Glutamatergic neuron (in vitro differentiated cells): ENCODE results near the gene LRRIQ3. TPM values are rescaled to one million over a fixed set of nuclear protein-coding genes. Genes with fewer than 3 reads are reported as not detected.
"Not testable (repeated sequence)": the region's sequence is repeated elsewhere in the genome, so short reads cannot be mapped to it uniquely, and the experiment has no call there.

Experiments used
- DNase-seq: peaks from one replicate; pipeline ENCODE4 v3.0.0; 2022
- H3K27ac Mint-ChIP-seq: one replicate; pipeline ENCODE4 v1.8.0; 2020; ENCODE audit warnings: mild to moderate bottlenecking, mixed read lengths, inconsistent platforms; ENCODE audit not compliant: unreplicated experiment
- H3K27me3 Mint-ChIP-seq: one replicate; pipeline ENCODE4 v1.8.0; 2020; ENCODE audit warnings: mild to moderate bottlenecking, moderate library complexity, mixed read lengths, inconsistent platforms; ENCODE audit not compliant: unreplicated experiment
- H3K36me3 Mint-ChIP-seq: one replicate; pipeline ENCODE4 v1.8.0; 2020; ENCODE audit warnings: mild to moderate bottlenecking, mixed read lengths, inconsistent platforms; ENCODE audit not compliant: unreplicated experiment
- H3K4me1 Mint-ChIP-seq: one replicate; pipeline ENCODE4 v1.8.0; 2020; ENCODE audit warnings: mild to moderate bottlenecking, low read depth, mixed read lengths, inconsistent platforms; ENCODE audit not compliant: unreplicated experiment
- H3K4me3 Mint-ChIP-seq: one replicate; pipeline ENCODE4 v1.8.0; 2020; ENCODE audit warnings: mild to moderate bottlenecking, mixed read lengths, inconsistent platforms; ENCODE audit not compliant: unreplicated experiment
- H3K9me3 Mint-ChIP-seq: one replicate; pipeline ENCODE4 v1.8.0; 2020; ENCODE audit warnings: mild to moderate bottlenecking, moderate library complexity, mixed read lengths, inconsistent platforms; ENCODE audit not compliant: unreplicated experiment
- total RNA-seq: library from RNA; stranded (reverse); fragmentation: NEBNext Ultra II Directional; extraction: Animal tissue kit (Norgen Biotek cat#: 25700); gene quantifications from one replicate; pipeline ENCODE4 v1.2.1, GENCODE V29; 2021; ENCODE audit not compliant: unreplicated experiment
- TF ChIP-seq, protein P1 (sequence below): fragments of 200-600 bp; sonication (generic); IDR thresholded peaks from one replicate; pipeline ENCODE4 v1.5.0; 2021; ENCODE audit not compliant: partially characterized antibody, unreplicated experiment

The LRRIQ3 gene
- total RNA-seq, 1 donor from 2014 or later, result 0.20 TPM

GRCh38 chr1:74145086-74145485 lies 52.9 kb downstream of the LRRIQ3 start:
- H3K27me3 Mint-ChIP-seq, result no peaks in the 10 kb centered on the region
- H3K36me3 Mint-ChIP-seq, result no peaks in the 10 kb centered on the region
- TF ChIP-seq, protein P1, sequence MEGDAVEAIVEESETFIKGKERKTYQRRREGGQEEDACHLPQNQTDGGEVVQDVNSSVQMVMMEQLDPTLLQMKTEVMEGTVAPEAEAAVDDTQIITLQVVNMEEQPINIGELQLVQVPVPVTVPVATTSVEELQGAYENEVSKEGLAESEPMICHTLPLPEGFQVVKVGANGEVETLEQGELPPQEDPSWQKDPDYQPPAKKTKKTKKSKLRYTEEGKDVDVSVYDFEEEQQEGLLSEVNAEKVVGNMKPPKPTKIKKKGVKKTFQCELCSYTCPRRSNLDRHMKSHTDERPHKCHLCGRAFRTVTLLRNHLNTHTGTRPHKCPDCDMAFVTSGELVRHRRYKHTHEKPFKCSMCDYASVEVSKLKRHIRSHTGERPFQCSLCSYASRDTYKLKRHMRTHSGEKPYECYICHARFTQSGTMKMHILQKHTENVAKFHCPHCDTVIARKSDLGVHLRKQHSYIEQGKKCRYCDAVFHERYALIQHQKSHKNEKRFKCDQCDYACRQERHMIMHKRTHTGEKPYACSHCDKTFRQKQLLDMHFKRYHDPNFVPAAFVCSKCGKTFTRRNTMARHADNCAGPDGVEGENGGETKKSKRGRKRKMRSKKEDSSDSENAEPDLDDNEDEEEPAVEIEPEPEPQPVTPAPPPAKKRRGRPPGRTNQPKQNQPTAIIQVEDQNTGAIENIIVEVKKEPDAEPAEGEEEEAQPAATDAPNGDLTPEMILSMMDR, result no peak
- DNase-seq, result no peak
- H3K4me3 Mint-ChIP-seq, result no peak overlapping the region
- no peaks in the 10 kb centered on the region for H3K4me1 Mint-ChIP-seq
- no peak overlapping the region for H3K27ac Mint-ChIP-seq
- no peaks in the 10 kb centered on the region for H3K9me3 Mint-ChIP-seq

GRCh38 chr1:74117370-74117769 lies 80.6 kb downstream of the LRRIQ3 start:
- H3K36me3 Mint-ChIP-seq, H3K27me3 Mint-ChIP-seq, H3K4me1 Mint-ChIP-seq, H3K4me3 Mint-ChIP-seq, H3K27ac Mint-ChIP-seq, DNase-seq, H3K9me3 Mint-ChIP-seq: not testable (repeated sequence)

DNA sequence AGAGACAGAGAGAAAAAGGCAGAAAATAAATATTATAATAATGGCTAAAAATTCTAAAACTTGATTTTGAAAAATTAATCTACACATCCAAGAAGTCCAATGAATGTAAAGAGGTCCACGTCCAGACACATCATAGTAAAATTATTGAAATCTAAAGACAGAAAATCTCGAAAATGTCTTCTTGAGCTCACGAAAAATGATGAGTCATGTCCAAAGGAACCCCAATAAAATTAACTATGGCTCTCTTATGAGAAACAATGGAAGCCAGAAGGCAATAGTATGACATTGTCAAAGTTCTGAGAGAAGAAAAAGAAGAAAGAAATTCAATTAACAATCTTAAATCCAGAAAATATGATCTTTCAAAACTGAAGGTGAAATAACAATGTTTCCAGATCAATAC lies 84.6 kb downstream of the LRRIQ3 start:
- H3K9me3 Mint-ChIP-seq, result no peaks in the 10 kb centered on the region
- H3K4me3 Mint-ChIP-seq, result no peak overlapping the region
- no peaks in the 10 kb centered on the region for H3K27me3 Mint-ChIP-seq
- TF ChIP-seq, protein P1, result no peak
- H3K36me3 Mint-ChIP-seq, result no peaks in the 10 kb centered on the region
- no peak overlapping the region for H3K27ac Mint-ChIP-seq
- DNase-seq, result no peak
- no peaks in the 10 kb centered on the region for H3K4me1 Mint-ChIP-seq

DNA sequence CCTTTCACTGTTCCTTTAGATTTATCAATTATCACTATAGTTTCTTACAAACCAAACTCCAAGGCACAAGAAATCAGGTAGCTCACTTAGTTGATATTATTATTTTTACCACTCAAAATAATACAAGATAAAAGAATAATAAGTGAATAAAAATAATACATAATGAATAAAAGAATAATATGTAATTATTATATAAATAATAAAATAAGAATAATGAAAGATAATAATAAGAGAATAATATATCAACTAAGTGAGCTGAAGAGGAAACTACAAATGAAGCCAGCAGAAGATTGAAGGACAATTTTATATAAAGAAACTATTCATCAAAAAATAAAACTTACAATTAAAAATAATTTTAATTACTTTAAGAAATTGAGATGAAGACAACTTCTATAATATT lies 90.6 kb downstream of the LRRIQ3 start:
- H3K4me1 Mint-ChIP-seq, result no peaks in the 10 kb centered on the region
- no peaks in the 10 kb centered on the region for H3K9me3 Mint-ChIP-seq
- no peaks in the 10 kb centered on the region for H3K27me3 Mint-ChIP-seq

GRCh38 chr1:74091371-74091770 lies 106.6 kb downstream of the LRRIQ3 start:
- TF ChIP-seq, protein P1, result no peak
- no peaks in the 10 kb centered on the region for H3K9me3 Mint-ChIP-seq
- no peak overlapping the region for H3K27ac Mint-ChIP-seq
- no peaks in the 10 kb centered on the region for H3K27me3 Mint-ChIP-seq
- H3K4me3 Mint-ChIP-seq, result no peak overlapping the region
- peaks cover 16% of the 10 kb centered on the region for H3K36me3 Mint-ChIP-seq
- no peaks in the 10 kb centered on the region for H3K4me1 Mint-ChIP-seq
- no peak for DNase-seq

More for the DNA sequence above, 90.6 kb downstream of the LRRIQ3 start:
- Mint-ChIP-seq H3K27ac (no peak overlapping the region), H3K4me3 (no peak overlapping the region), H3K36me3 (no peaks in the 10 kb centered on the region)
- TF ChIP-seq, protein P1, result no peak
- DNase-seq, result no peak

- H3K27me3 Mint-ChIP-seq, result no peaks in the 10 kb centered on the region
- TF ChIP-seq, protein P1, result no peak
- no peak for DNase-seq
- no peaks in the 10 kb centered on the region for H3K9me3 Mint-ChIP-seq
- no peaks in the 10 kb centered on the region for H3K36me3 Mint-ChIP-seq
- H3K4me1 Mint-ChIP-seq, result no peaks in the 10 kb centered on the region
- no peak overlapping the region for H3K4me3 Mint-ChIP-seq
- no peak overlapping the region for H3K27ac Mint-ChIP-seq
Measured at GRCh38 chr1:74083128-74083527, 114.8 kb downstream of the LRRIQ3 start.
